ENCODE data around the gene ENO4. TPM values are rescaled to one million over a fixed set of nuclear protein-coding genes. Genes with fewer than 3 reads are reported as not detected.

The ENO4 gene
- polyA plus RNA-seq, 3 donors: not detected

GRCh38 chr10:116864436-116864835, 15.1 kb downstream of the ENO4 start:
- no peaks in the 10 kb centered on the region for H4K20me1 ChIP-seq (ENCODE audit: insufficient read depth, low read length)
- no peaks in the 10 kb centered on the region for H3K9me3 ChIP-seq (replicated peaks in 1 of 2; ENCODE audit: control insufficient read depth in 1 of 2, insufficient read depth in 1 of 2, low read length in 2 of 2)
- H3K27me3 ChIP-seq (ENCODE audit: control insufficient read depth in 2 of 2, insufficient read depth in 2 of 2, low read length in 2 of 2): peaks cover 0 to 2% of the 10 kb centered on the region in 2 donors
- Mint-ChIP-seq H3K4me3 (no peak overlapping the region), H3K27ac (no peak overlapping the region), H3K9me3 (peaks cover 0 to 5% (median 0%) of the 10 kb centered on the region in 7 donors), H3K4me1 (no peaks in the 10 kb centered on the region), H3K27me3 (ENCODE audit: low read depth in 3 of 3) (peaks cover 0 to 7% (median 2%) of the 10 kb centered on the region in 3 donors), H3K36me3 (no peaks in the 10 kb centered on the region)
- H3K27ac ChIP-seq (ENCODE audit: low read depth in 1 of 2, low read length in 2 of 2): no peak overlapping the region
- no peak overlapping the region for H3K4me3 ChIP-seq (replicated peaks in 1 of 3; ENCODE audit: low read depth in 2 of 3, low read length in 3 of 3)
- no peaks in the 10 kb centered on the region for H3K79me2 ChIP-seq (ENCODE audit: insufficient read depth, low read length)
- H3K4me2 ChIP-seq (replicated peaks; ENCODE audit: extremely low read depth, low read length, poor library complexity, severe bottlenecking): no peak overlapping the region
- intact Hi-C loops (cut with micrococcal nuclease): no loop called here
- no peak for TF ChIP-seq CTCF (IDR thresholded peaks at IDR 0.05)
- H3K9ac ChIP-seq (ENCODE audit: insufficient read depth, low read length, poor library complexity, severe bottlenecking): no peak overlapping the region
- no peak for DNase-seq
- H3K4me1 ChIP-seq (ENCODE audit: control insufficient read depth in 1 of 2, insufficient read depth in 2 of 2, low read length in 2 of 2): no peaks in the 10 kb centered on the region
- H2AFZ ChIP-seq (ENCODE audit: insufficient read depth, low read depth, low read length, poor library complexity, severe bottlenecking): no peak overlapping the region
- 100% methylated on average over 1 of the region's 4 CpGs for WGBS (ENCODE audit: insufficient coverage)
- no peaks in the 10 kb centered on the region for H3K36me3 ChIP-seq (replicated peaks in 1 of 2; ENCODE audit: control insufficient read depth in 1 of 2, insufficient read depth in 2 of 2, low read length in 2 of 2)

GRCh38 chr10:116866066-116866465, 16.8 kb downstream of the ENO4 start:
- no peak for DNase-seq
- H3K4me3 ChIP-seq (replicated peaks in 1 of 3; ENCODE audit: low read depth in 2 of 3, low read length in 3 of 3): no peak overlapping the region
- peaks cover 2% of the 10 kb centered on the region in 2 donors for H3K27me3 ChIP-seq (ENCODE audit: control insufficient read depth in 2 of 2, insufficient read depth in 2 of 2, low read length in 2 of 2)
- H3K9me3 Mint-ChIP-seq: peaks cover 0 to 5% (median 0%) of the 10 kb centered on the region in 7 donors
- H3K27ac ChIP-seq (ENCODE audit: low read depth in 1 of 2, low read length in 2 of 2): no peak overlapping the region
- WGBS (ENCODE audit: insufficient coverage): no CpG with 5 or more reads among the region's 2 CpGs
- H2AFZ ChIP-seq (ENCODE audit: insufficient read depth, low read depth, low read length, poor library complexity, severe bottlenecking): no peak overlapping the region
- no peaks in the 10 kb centered on the region for H3K4me1 Mint-ChIP-seq
- no peak overlapping the region for H3K27ac Mint-ChIP-seq
- no peak overlapping the region for H3K4me3 Mint-ChIP-seq
- intact Hi-C loops (cut with micrococcal nuclease): no loop called here
- H3K4me1 ChIP-seq (ENCODE audit: control insufficient read depth in 1 of 2, insufficient read depth in 2 of 2, low read length in 2 of 2): no peaks in the 10 kb centered on the region
- no peaks in the 10 kb centered on the region for H3K9me3 ChIP-seq (replicated peaks in 1 of 2; ENCODE audit: control insufficient read depth in 1 of 2, insufficient read depth in 1 of 2, low read length in 2 of 2)
- no peak for TF ChIP-seq CTCF (IDR thresholded peaks at IDR 0.05)
- no peaks in the 10 kb centered on the region for H3K36me3 Mint-ChIP-seq
- H3K36me3 ChIP-seq (replicated peaks in 1 of 2; ENCODE audit: control insufficient read depth in 1 of 2, insufficient read depth in 2 of 2, low read length in 2 of 2): no peaks in the 10 kb centered on the region
- no peaks in the 10 kb centered on the region for H4K20me1 ChIP-seq (ENCODE audit: insufficient read depth, low read length)
- H3K9ac ChIP-seq (ENCODE audit: insufficient read depth, low read length, poor library complexity, severe bottlenecking): no peak overlapping the region
- H3K79me2 ChIP-seq (ENCODE audit: insufficient read depth, low read length): no peaks in the 10 kb centered on the region
- H3K27me3 Mint-ChIP-seq (ENCODE audit: low read depth in 3 of 3): peaks cover 0 to 7% (median 6%) of the 10 kb centered on the region in 3 donors
- no peak overlapping the region for H3K4me2 ChIP-seq (replicated peaks; ENCODE audit: extremely low read depth, low read length, poor library complexity, severe bottlenecking)
